Measurements from ENCODE around the gene NUDCD3.

Gene NUDCD3

GRCh38 chr7:44470628-44471245 lies 19.7 kb downstream of the NUDCD3 start:
- no peak for TF ChIP-seq ZNF384 (IDR thresholded peaks at IDR 0.05)
- TF ChIP-seq ARNT (IDR thresholded peaks at IDR 0.05) = no peak
- TF ChIP-seq BHLHE40 (IDR thresholded peaks at IDR 0.05; ENCODE audit: borderline replicate concordance) = no peak
- no peak for TF ChIP-seq FOXM1 (IDR thresholded peaks at IDR 0.05; ENCODE audit: borderline replicate concordance)
- TF ChIP-seq NFRKB (IDR thresholded peaks at IDR 0.05) = no peak
- no peak for TF ChIP-seq LEF1 (IDR thresholded peaks at IDR 0.05; ENCODE audit: borderline replicate concordance)
- TF ChIP-seq SP1 (IDR thresholded peaks at IDR 0.05) = no peak
- no peak for TF ChIP-seq L3MBTL2 (conservative IDR thresholded peaks at IDR 0.05)
- TF ChIP-seq, protein P1, sequence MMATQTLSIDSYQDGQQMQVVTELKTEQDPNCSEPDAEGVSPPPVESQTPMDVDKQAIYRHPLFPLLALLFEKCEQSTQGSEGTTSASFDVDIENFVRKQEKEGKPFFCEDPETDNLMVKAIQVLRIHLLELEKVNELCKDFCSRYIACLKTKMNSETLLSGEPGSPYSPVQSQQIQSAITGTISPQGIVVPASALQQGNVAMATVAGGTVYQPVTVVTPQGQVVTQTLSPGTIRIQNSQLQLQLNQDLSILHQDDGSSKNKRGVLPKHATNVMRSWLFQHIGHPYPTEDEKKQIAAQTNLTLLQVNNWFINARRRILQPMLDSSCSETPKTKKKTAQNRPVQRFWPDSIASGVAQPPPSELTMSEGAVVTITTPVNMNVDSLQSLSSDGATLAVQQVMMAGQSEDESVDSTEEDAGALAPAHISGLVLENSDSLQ (IDR thresholded peaks at IDR 0.05) = no peak
- no peak for TF ChIP-seq FOXA1 (IDR thresholded peaks at IDR 0.05)
- no peak for TF ChIP-seq HDGF (IDR thresholded peaks at IDR 0.05; ENCODE audit: borderline replicate concordance)
- no peak for TF ChIP-seq TARDBP (IDR thresholded peaks at IDR 0.05)
- no peak for TF ChIP-seq SUZ12 (IDR thresholded peaks at IDR 0.05)
- no peak for TF ChIP-seq CTBP1 (IDR thresholded peaks at IDR 0.05; ENCODE audit: borderline replicate concordance)
- CTCF ChIA-PET = no interaction called here
- POLR2A ChIA-PET = no interaction called here
- DNase-seq (ENCODE audit: extremely low spot score) = no peak

DNA sequence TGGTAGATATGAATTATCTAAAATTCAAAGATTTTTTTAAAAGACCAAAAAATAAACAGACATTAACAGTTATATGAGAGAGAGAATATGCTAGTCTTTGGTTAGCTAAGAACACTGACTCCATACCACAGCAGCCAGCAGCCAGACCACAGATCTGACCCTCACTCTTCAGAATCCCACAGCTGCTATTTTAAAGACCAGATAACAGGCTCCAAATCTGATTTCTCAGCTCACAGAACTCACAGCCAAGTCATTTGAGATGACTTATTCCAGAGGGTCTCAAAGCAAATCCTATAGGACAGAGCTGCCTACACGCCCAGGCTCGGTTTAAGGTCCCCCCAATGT lies 20.4 kb downstream of the NUDCD3 start:
- ChIA-PET POLR2A (no interaction called here), CTCF (no interaction called here)
- TF ChIP-seq BHLHE40 (IDR thresholded peaks at IDR 0.05; ENCODE audit: borderline replicate concordance) = no peak
- no peak for TF ChIP-seq CTBP1 (IDR thresholded peaks at IDR 0.05; ENCODE audit: borderline replicate concordance)
- no peak for TF ChIP-seq TARDBP (IDR thresholded peaks at IDR 0.05)
- TF ChIP-seq, protein P1 (IDR thresholded peaks at IDR 0.05) = no peak
- no peak for TF ChIP-seq ZNF384 (IDR thresholded peaks at IDR 0.05)
- no peak for TF ChIP-seq ARNT (IDR thresholded peaks at IDR 0.05)
- no peak for TF ChIP-seq LEF1 (IDR thresholded peaks at IDR 0.05; ENCODE audit: borderline replicate concordance)
- no peak for TF ChIP-seq FOXK2 (IDR thresholded peaks at IDR 0.05)
- no peak for TF ChIP-seq SP1 (IDR thresholded peaks at IDR 0.05)
- no peak for TF ChIP-seq NFRKB (IDR thresholded peaks at IDR 0.05)
- TF ChIP-seq ELF4 (IDR thresholded peaks at IDR 0.05) = no peak
- no peak for TF ChIP-seq FOXM1 (IDR thresholded peaks at IDR 0.05; ENCODE audit: borderline replicate concordance)
- TF ChIP-seq FOXA1 (IDR thresholded peaks at IDR 0.05) = no peak
- no peak for DNase-seq (ENCODE audit: extremely low spot score)

DNA sequence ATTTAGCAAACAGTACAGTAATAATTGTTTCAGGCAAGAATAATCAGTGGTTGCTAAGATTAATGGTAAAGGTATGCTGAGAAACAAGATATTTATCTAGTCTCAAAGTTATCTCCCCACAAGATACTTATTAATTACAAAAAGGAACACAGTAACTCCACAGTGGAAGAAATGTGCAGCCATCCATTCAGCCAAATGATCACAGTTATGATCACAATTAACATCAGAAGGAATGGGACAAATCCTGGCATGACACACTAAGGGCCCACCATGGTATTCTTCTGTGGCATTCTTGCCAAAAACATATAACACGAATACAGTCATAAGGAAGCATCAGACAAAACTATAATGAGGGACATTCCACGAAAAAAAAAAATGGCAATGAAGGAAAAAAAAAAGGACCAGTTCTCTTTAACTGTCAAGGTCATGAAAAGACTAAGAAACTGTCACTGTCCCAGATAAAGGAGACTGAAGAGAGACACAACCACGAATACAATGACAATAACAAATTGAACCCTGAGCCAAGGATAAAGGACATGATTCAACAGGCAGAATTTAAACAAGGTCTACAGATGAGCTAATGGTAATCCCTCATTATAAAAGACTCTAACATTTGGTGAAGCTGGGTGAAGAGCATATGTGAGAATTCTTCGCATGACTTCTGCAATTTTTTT lies 20.9 kb downstream of the NUDCD3 start:
- TF ChIP-seq, protein P1 (IDR thresholded peaks at IDR 0.05) = no peak
- TF ChIP-seq CTBP1 (IDR thresholded peaks at IDR 0.05; ENCODE audit: borderline replicate concordance) (no peak), ARNT (IDR thresholded peaks at IDR 0.05) (no peak)
- ChIA-PET POLR2A (no interaction called here), CTCF (no interaction called here)
- no peak for DNase-seq (ENCODE audit: extremely low spot score)

DNA sequence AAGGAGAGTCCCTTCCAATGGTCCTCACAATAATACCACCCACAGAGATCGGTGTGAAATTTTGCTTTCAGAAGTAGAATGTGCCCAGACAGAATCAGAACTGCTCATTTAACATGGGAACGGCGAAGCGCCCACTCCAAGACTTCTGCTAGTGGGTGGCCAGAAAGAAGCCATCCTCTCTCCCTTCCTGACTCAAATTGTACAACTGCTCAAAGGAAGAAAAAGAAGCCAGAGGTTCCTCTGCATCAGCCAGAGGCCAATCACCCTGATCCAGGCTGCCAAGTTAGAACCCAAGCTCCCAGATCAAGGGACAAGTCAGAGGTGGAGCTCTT lies 23.3 kb downstream of the NUDCD3 start:
- no peak for TF ChIP-seq LEF1 (IDR thresholded peaks at IDR 0.05; ENCODE audit: borderline replicate concordance)
- no peak for DNase-seq (ENCODE audit: extremely low spot score)
- ChIA-PET POLR2A (no interaction called here), CTCF (no interaction called here)

GRCh38 chr7:44466300-44467216 lies 23.9 kb downstream of the NUDCD3 start:
- CTCF ChIA-PET = interaction anchor here (0.6 kb wide), 1 partner anchor 59 kb away, joined by 11 read pairs; no protein-coding TSS in a partner anchor
- POLR2A ChIA-PET = no interaction called here
- no peak for DNase-seq (ENCODE audit: extremely low spot score)
- TF ChIP-seq ZNF384 (IDR thresholded peaks at IDR 0.05) (no peak), FOXK2 (IDR thresholded peaks at IDR 0.05) (no peak), HDGF (IDR thresholded peaks at IDR 0.05; ENCODE audit: borderline replicate concordance) (no peak), SP1 (IDR thresholded peaks at IDR 0.05) (no peak), BHLHE40 (IDR thresholded peaks at IDR 0.05; ENCODE audit: borderline replicate concordance) (no peak), ARNT (IDR thresholded peaks at IDR 0.05) (no peak), CTBP1 (IDR thresholded peaks at IDR 0.05; ENCODE audit: borderline replicate concordance) (no peak), FOXM1 (IDR thresholded peaks at IDR 0.05; ENCODE audit: borderline replicate concordance) (no peak), NFRKB (IDR thresholded peaks at IDR 0.05) (no peak), FOXA1 (IDR thresholded peaks at IDR 0.05) (no peak), TARDBP (IDR thresholded peaks at IDR 0.05) (no peak)

- no peak for TF ChIP-seq FOXM1 (IDR thresholded peaks at IDR 0.05; ENCODE audit: borderline replicate concordance)
- no peak for TF ChIP-seq BHLHE40 (IDR thresholded peaks at IDR 0.05; ENCODE audit: borderline replicate concordance)
- no peak for TF ChIP-seq HDGF (IDR thresholded peaks at IDR 0.05; ENCODE audit: borderline replicate concordance)
- TF ChIP-seq L3MBTL2 (conservative IDR thresholded peaks at IDR 0.05) = no peak
- TF ChIP-seq TARDBP (IDR thresholded peaks at IDR 0.05) = no peak
- TF ChIP-seq FOXK2 (IDR thresholded peaks at IDR 0.05) = no peak
- TF ChIP-seq, protein P1 (IDR thresholded peaks at IDR 0.05) = no peak
- TF ChIP-seq FOXA1 (IDR thresholded peaks at IDR 0.05) = no peak
- no peak for TF ChIP-seq CTBP1 (IDR thresholded peaks at IDR 0.05; ENCODE audit: borderline replicate concordance)
- TF ChIP-seq SUZ12 (IDR thresholded peaks at IDR 0.05) = no peak
- no peak for TF ChIP-seq ELF4 (IDR thresholded peaks at IDR 0.05)
- TF ChIP-seq ARNT (IDR thresholded peaks at IDR 0.05) = no peak
- POLR2A ChIA-PET = no interaction called here
- CTCF ChIA-PET = interaction anchor here (0.6 kb wide), 2 partner anchors 17 to 293 kb away, joined by 3 read pairs; no protein-coding TSS in a partner anchor
- no peak for DNase-seq (ENCODE audit: extremely low spot score)
These were observed 25.0 kb downstream of the NUDCD3 start for GRCh38 chr7:44465490-44465889.

Measured in HEK293T (cell line).